ENCODE results near the gene ANKRD44.

Gene ANKRD44

GRCh38 chr2:197236816-197237215 lies 73.8 kb downstream of the ANKRD44 start:
- ATAC-seq = no peak

- ATAC-seq = no peak
Observed at GRCh38 chr2:197236159-197236558, 74.4 kb downstream of the ANKRD44 start.

GRCh38 chr2:197235711-197236110 lies 74.9 kb downstream of the ANKRD44 start:
- ATAC-seq = no peak

GRCh38 chr2:197234671-197235191 lies 75.8 kb downstream of the ANKRD44 start:
- ATAC-seq = no peak

GRCh38 chr2:197233473-197233872 lies 77.1 kb downstream of the ANKRD44 start:
- no peak for ATAC-seq

GRCh38 chr2:197232010-197232409 lies 78.6 kb downstream of the ANKRD44 start:
- ATAC-seq = no peak

GRCh38 chr2:197229509-197230443 lies 80.8 kb downstream of the ANKRD44 start:
- ATAC-seq = no peak

GRCh38 chr2:197223451-197223850 lies 87.1 kb downstream of the ANKRD44 start:
- ATAC-seq = no peak

GRCh38 chr2:197219636-197220035 lies 90.9 kb downstream of the ANKRD44 start:
- ATAC-seq = no peak

- ATAC-seq = no peak
Observed at GRCh38 chr2:197217541-197217940, 93.0 kb downstream of the ANKRD44 start.

GRCh38 chr2:197216361-197216979 lies 94.1 kb downstream of the ANKRD44 start:
- peak; percentile 37 to 50 for ATAC-seq

- ATAC-seq = peak; percentile 44 to 46
Observed at GRCh38 chr2:197215748-197216360, 94.7 kb downstream of the ANKRD44 start.

GRCh38 chr2:197212344-197213262 lies 98.0 kb downstream of the ANKRD44 start:
- ATAC-seq = no peak

- peak; percentile 36 to 54 for ATAC-seq
Observed at GRCh38 chr2:197211881-197212342, 98.7 kb downstream of the ANKRD44 start.

GRCh38 chr2:197210430-197210829 lies 100.2 kb downstream of the ANKRD44 start:
- ATAC-seq = no peak

- peak; percentile 52 to 62 for ATAC-seq
Observed at GRCh38 chr2:197209742-197210408, 100.7 kb downstream of the ANKRD44 start.

- no peak for ATAC-seq
Observed at GRCh38 chr2:197209246-197209645, 101.3 kb downstream of the ANKRD44 start.

- ATAC-seq = peak; percentile 14 to 37
Observed at GRCh38 chr2:197208841-197209240, 101.7 kb downstream of the ANKRD44 start.

- peak in 1 of 2 donors; percentile 5 for ATAC-seq
Observed at GRCh38 chr2:197208024-197208423, 102.6 kb downstream of the ANKRD44 start.

GRCh38 chr2:197207598-197207997 lies 103.0 kb downstream of the ANKRD44 start:
- ATAC-seq = no peak

- ATAC-seq = no peak
Observed at GRCh38 chr2:197207106-197207505, 103.5 kb downstream of the ANKRD44 start.

All from activated CD4-positive, CD25-positive, alpha-beta regulatory T cell treated with anti-CD3 and anti-CD28 coated beads, Interleukin-2, amount 50 U/mL, for 24 hours (primary cell).